K562 (cell line): Measurements from ENCODE around the gene PLXDC1. TPM values are rescaled to one million over a fixed set of nuclear protein-coding genes. Genes with fewer than 3 reads are reported as not detected.

Experiments
- ATAC-seq: fragments of 200-7000 bp; cut with Tn5 transposase; 3 replicates; pipeline ENCODE4 v1.9.1; 2020; ENCODE audit warnings: moderate library complexity
- BruUV-seq: library from RNA; stranded (reverse); fragments of 400-500 nt; replicated peaks from 2 replicates; lab custom pipeline; 2021; lab: Mats Ljungman, UMichigan
- CTCF ChIA-PET: fragments of 300-600 bp; formaldehyde crosslinking; extraction: SDS; loops from one replicate; lab custom pipeline; 2021; ENCODE audit warnings: low intra/inter-chr PET ratio; lab: Yijun Ruan, JAX
- POLR2A ChIA-PET: fragments of 300-600, 350-650 bp; sonication (Branson Sonifier 250); formaldehyde crosslinking; extraction: SDS; loops from one replicate; lab custom pipeline; 2021; ENCODE audit warnings: antibody characterized with exemption, inconsistent platforms; lab: Yijun Ruan, JAX
- DNase-seq, 4 experiments: peaks; one replicate each; pipeline versions ENCODE4 v3.0.0 to v3.0.0-alpha.2; 2011 to 2018; ENCODE audit warnings: low spot score in 3 of 4, mixed read lengths in 3 of 4; ENCODE audit errors: extremely low read depth in 1 of 4
- FAIRE-seq: peaks from 2 replicates; lab custom pipeline; 2011; peaks lifted over from hg19 to GRCh38; lab: Jason Lieb, UNC
- H2AFZ ChIP-seq: 2 replicates; pipeline ENCODE4 v1.6.0; 2011; ENCODE audit warnings: low read depth, low read length, control low read depth, inconsistent platforms
- H3K27ac ChIP-seq: fragments of 200-600 bp; 3 replicates; pipeline ENCODE4 v1.8.0; 2011; ENCODE audit warnings: low read depth, mild to moderate bottlenecking, control low read depth, inconsistent platforms, low read length, moderate library complexity, mixed read lengths; ENCODE audit errors: extremely low read depth
- H3K27me3 ChIP-seq, 2 experiments: fragments of 300-600 bp in 1 of 2; 2 replicates in 1 of 2; 3 replicates in 1 of 2; pipeline versions ENCODE4 v1.6.0 to v1.8.0; 2011; ENCODE audit warnings: inconsistent platforms in 2 of 2, low read length in 2 of 2, mild to moderate bottlenecking in 1 of 2, mixed read lengths in 1 of 2, moderate library complexity in 1 of 2; ENCODE audit not compliant: control insufficient read depth in 2 of 2, insufficient read depth in 2 of 2
- H3K36me3 ChIP-seq: fragments of 300-600 bp; 3 replicates; pipeline ENCODE4 v1.8.0; 2011; ENCODE audit warnings: mild to moderate bottlenecking, low read length, inconsistent platforms; ENCODE audit not compliant: control insufficient read depth, insufficient read depth
- H3K4me1 ChIP-seq, 2 experiments: fragments of 200-600 bp in 1 of 2; replicated peaks in 1 of 2; 2 replicates in 1 of 2; 3 replicates in 1 of 2; pipeline versions ENCODE4 v1.5.1 to v1.8.0; 2011; ENCODE audit warnings: inconsistent platforms in 2 of 2, low read length in 2 of 2, mild to moderate bottlenecking in 1 of 2, mixed read lengths in 1 of 2, moderate library complexity in 1 of 2; ENCODE audit not compliant: control insufficient read depth in 2 of 2, insufficient read depth in 2 of 2
- H3K4me2 ChIP-seq: 2 replicates; pipeline ENCODE4 v1.6.1; 2011; ENCODE audit warnings: low read length, control low read depth, inconsistent platforms, mixed read lengths; ENCODE audit not compliant: insufficient read depth
- H3K4me3 ChIP-seq: fragments of 200-600 bp; sonication (generic), shearing (Covaris generic); 2 replicates; pipeline ENCODE4 v1.5.1; 2016; ENCODE audit warnings: control low read depth, inconsistent platforms
- H3K79me2 ChIP-seq: fragments of 200-600 bp; 3 replicates; pipeline ENCODE4 v1.8.0; 2011; ENCODE audit warnings: low read length, inconsistent platforms; ENCODE audit not compliant: control insufficient read depth, insufficient read depth
- H3K9ac ChIP-seq, 2 experiments: 2 replicates each; pipeline versions ENCODE4 v1.6.0 to v1.6.1; 2011; ENCODE audit warnings: low read depth in 2 of 2, low read length in 2 of 2, control low read depth in 1 of 2, inconsistent platforms in 1 of 2, mild to moderate bottlenecking in 1 of 2, mixed read lengths in 1 of 2; ENCODE audit not compliant: insufficient read depth in 1 of 2
- H3K9me1 ChIP-seq: one replicate; pipeline ENCODE4 v1.6.0; 2011; ENCODE audit warnings: inconsistent platforms, mild to moderate bottlenecking, low read length, moderate library complexity; ENCODE audit not compliant: control insufficient read depth, insufficient read depth
- H3K9me3 ChIP-seq: replicated peaks from 2 replicates; pipeline ENCODE4 v1.5.1; 2011; ENCODE audit warnings: low read depth, low read length, inconsistent platforms; ENCODE audit not compliant: control insufficient read depth, insufficient read depth
- H4K20me1 ChIP-seq: replicated peaks from 2 replicates; pipeline ENCODE4 v1.6.1; 2011; ENCODE audit warnings: low read length, inconsistent platforms, mixed read lengths; ENCODE audit not compliant: control insufficient read depth, insufficient read depth
- CHCHD3 ChIP-seq: fragments of 250-450 bp; sonication (Bioruptor Pico); IDR thresholded peaks from 2 replicates; pipeline ENCODE4 v2.1.2; 2022; ENCODE audit warnings: mild to moderate bottlenecking
- ILF3 ChIP-seq: fragments of 450-650 bp; IDR thresholded peaks from 2 replicates; pipeline ENCODE4 v1.6.1; 2018; ENCODE audit warnings: antibody characterized with exemption, mild to moderate bottlenecking, moderate library complexity, borderline replicate concordance
- KAT2B ChIP-seq: IDR thresholded peaks from one replicate; pipeline ENCODE4 v1.6.1; 2012; ENCODE audit warnings: low read depth, mild to moderate bottlenecking, control low read depth, inconsistent platforms, low read length, moderate library complexity
- MTA3 ChIP-seq: fragments of 450-650 bp; formaldehyde crosslinking; IDR thresholded peaks from 2 replicates; pipeline ENCODE4 v1.6.1; 2017; ENCODE audit warnings: mild to moderate bottlenecking, borderline replicate concordance
- NFIC ChIP-seq: fragments of 450-650 bp; IDR thresholded peaks from 2 replicates; pipeline ENCODE4 v1.6.1; 2017; ENCODE audit warnings: mild to moderate bottlenecking, inconsistent platforms
- NRF1 ChIP-seq, 2 experiments: fragments of 450-650 bp; IDR thresholded peaks in 1 of 2; conservative IDR thresholded peaks in 1 of 2; 2 replicates each; pipeline ENCODE4 v1.6.1; 2014; ENCODE audit warnings: mild to moderate bottlenecking in 2 of 2
- POLR2AphosphoS5 ChIP-seq: IDR thresholded peaks from 2 replicates; pipeline ENCODE4 v1.6.1; 2011; ENCODE audit warnings: mild to moderate bottlenecking, low read depth, low read length, moderate library complexity; ENCODE audit not compliant: control insufficient read depth, insufficient read depth
- POLR2G ChIP-seq: fragments of 200-400 bp; formaldehyde crosslinking; IDR thresholded peaks from 2 replicates; pipeline ENCODE4 v1.6.1; 2017; ENCODE audit warnings: low read depth, mild to moderate bottlenecking, antibody characterized with exemption, low read length, moderate library complexity
- ZBTB33 ChIP-seq: sonication (generic); formaldehyde crosslinking; IDR thresholded peaks from 2 replicates; pipeline ENCODE4 v1.8.1; 2023; ENCODE audit warnings: mild to moderate bottlenecking, missing genetic modification reagents
- ZNF431 ChIP-seq: sonication (generic); formaldehyde crosslinking; IDR thresholded peaks from 2 replicates; pipeline ENCODE4 v1.8.0; 2022; ENCODE audit warnings: mild to moderate bottlenecking, missing genetic modification reagents
- WGBS: fragments of 100-300 bp; shearing (Covaris generic); methylation state at CpG from one replicate; pipeline ENCODE4 v1.1.6; 2016; ENCODE audit warnings: low coverage, mixed read lengths; ENCODE audit not compliant: insufficient coverage; ENCODE audit errors: missing lambda C conversion rate; 5-methylcytosine and 5-hydroxymethylcytosine counted together
- in situ Hi-C: fragments of 300-500 bp; cut with MboI; formaldehyde crosslinking; loops from 4 replicates; pipeline ENCODE4 v1.15.0; 2018; ENCODE audit warnings: inconsistent platforms, mixed read lengths
- intact Hi-C: fragments of 100-400 bp; cut with micrococcal nuclease; formaldehyde crosslinking; loops from 2 replicates; pipeline ENCODE4 v1.14.2; 2022
- polyA plus RNA-seq, 8 experiments: library from polyadenylated mRNA; depleted of rRNA in 4 of 8; stranded (reverse) in 5 of 8; unstranded in 3 of 8; fragments of >200 nt; fragmentation: Nextera tagmentation in 2 of 8; fragmentation: Illumina TruSeq in 1 of 8; extraction: Ambion mirVana in 2 of 8; extraction: Trizol in 1 of 8; gene quantifications; 2 replicates each; pipeline versions ENCODE4 v1.2.1 to v1.2.3, GENCODE V29; 2011 to 2014; ENCODE audit warnings: inconsistent platforms in 1 of 8, missing spikeins in 1 of 8
- total RNA-seq, 7 experiments: library from RNA; depleted of rRNA in 6 of 7; stranded (reverse); fragments of >200 nt in 6 of 7; fragmentation: Illumina TruSeq in 2 of 7; extraction: Trizol in 2 of 7; gene quantifications; 2 replicates each; pipeline versions ENCODE4 v1.2.1 to v1.2.3, GENCODE V29; 2011 to 2021; ENCODE audit warnings: low replicate concordance in 1 of 7
- TF ChIP-seq, protein P1 (sequence below): fragments of 200-800 bp; sonication (Bioruptor generic); IDR thresholded peaks from 2 replicates; pipeline ENCODE4 v1.6.1; 2016; ENCODE audit warnings: missing genetic modification characterization, missing compliant biosample characterization

PLXDC1 gene
- total and polyA plus RNA-seq, 9 of the 15 experiments (the other 6 are each of a cell fraction or from before 2014, with no cell fraction given), result not detected

- no peak for TF ChIP-seq CHCHD3 (CRISPR knock-in tag)
Observed at GRCh38 chr17:39027455-39028035, 123.9 kb downstream of the PLXDC1 start (continued).

DNA sequence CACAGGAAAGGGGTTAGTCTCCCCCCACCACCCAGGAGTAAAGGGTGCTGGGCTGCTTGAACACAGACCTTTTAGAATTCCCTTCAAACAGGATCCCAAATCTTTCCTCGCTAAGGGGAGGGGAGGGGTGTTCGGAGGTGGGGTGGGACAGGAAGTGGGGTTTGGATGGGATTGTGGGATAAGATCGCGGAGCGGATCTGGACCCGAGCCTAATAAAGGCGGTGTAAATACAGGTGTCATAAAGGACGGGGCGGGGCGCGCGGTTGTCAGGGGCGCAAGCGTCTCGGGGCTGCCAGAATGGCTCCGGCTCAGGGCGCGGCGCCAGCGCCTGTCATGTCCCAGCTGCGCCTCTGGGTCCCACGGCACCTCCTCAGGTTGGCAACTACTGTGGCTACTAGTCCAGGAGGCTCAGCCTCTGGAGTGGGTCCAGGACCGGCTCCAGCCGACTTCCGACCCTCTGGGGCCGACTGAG lies 124.4 kb downstream of the PLXDC1 start:
- H3K9ac ChIP-seq, result peak overlapping the region in 1 of 2 experiments; percentile 69; a peak in 2 of 4 replicates
- H3K79me2 ChIP-seq, result no peaks in the 10 kb centered on the region
- peak overlapping the region; percentile 18; the same call in 1 of the 2 replicates for H3K4me2 ChIP-seq
- BruUV-seq, result no TSS peak
- no peak overlapping the region for H3K4me3 ChIP-seq
- FAIRE-seq (no peak), ATAC-seq (peak; percentile 74), DNase-seq (peak in 3 of 4 experiments; percentile 20 to 35 (median 25))
- no peaks in the 10 kb centered on the region for H3K9me1 ChIP-seq
- H3K36me3 ChIP-seq, result no peaks in the 10 kb centered on the region
- intact Hi-C loops (no loop called here), in situ Hi-C loops (no loop called here)
- H3K27ac ChIP-seq, result no peak overlapping the region
- peaks cover 3 to 9% of the 10 kb centered on the region in 2 experiments; a peak in 4 of 5 replicates for H3K4me1 ChIP-seq
- CTCF ChIA-PET, result no interaction called here
- POLR2A ChIA-PET, result interaction anchor here (1.3 to 3.2 kb wide), 3 partner anchors 8 to 12 kb away, joined by 6 to 16 read pairs (median 10); no protein-coding TSS in a partner anchor
- H2AFZ ChIP-seq, result peak overlapping the region; percentile 59; the same call in 1 of the 2 replicates
- H4K20me1 ChIP-seq, result no peaks in the 10 kb centered on the region
- H3K9me3 ChIP-seq, result no peaks in the 10 kb centered on the region
- 59% methylated on average over 13 of the region's 26 CpGs for WGBS
- no peaks in the 10 kb centered on the region for H3K27me3 ChIP-seq
- TF ChIP-seq ILF3 (no peak), ZNF431 (CRISPR knock-in tag) (no peak), POLR2G (0 out of 2 replicates have a peak, but pooled peaks have one; percentile 15), ZBTB33 (CRISPR knock-in tag) (0 out of 2 replicates have a peak, but pooled peaks have one; percentile 50), MTA3 (no peak), KAT2B (no peak), NRF1 (conservative IDR thresholded peaks at IDR 0.05 in 1 of 2, IDR thresholded peaks at IDR 0.05 in 1 of 2) (peak; percentile 26; a peak in 1 of 4 replicates), POLR2AphosphoS5 (no peak), NFIC (peak; percentile 49)
- TF ChIP-seq, protein P1, sequence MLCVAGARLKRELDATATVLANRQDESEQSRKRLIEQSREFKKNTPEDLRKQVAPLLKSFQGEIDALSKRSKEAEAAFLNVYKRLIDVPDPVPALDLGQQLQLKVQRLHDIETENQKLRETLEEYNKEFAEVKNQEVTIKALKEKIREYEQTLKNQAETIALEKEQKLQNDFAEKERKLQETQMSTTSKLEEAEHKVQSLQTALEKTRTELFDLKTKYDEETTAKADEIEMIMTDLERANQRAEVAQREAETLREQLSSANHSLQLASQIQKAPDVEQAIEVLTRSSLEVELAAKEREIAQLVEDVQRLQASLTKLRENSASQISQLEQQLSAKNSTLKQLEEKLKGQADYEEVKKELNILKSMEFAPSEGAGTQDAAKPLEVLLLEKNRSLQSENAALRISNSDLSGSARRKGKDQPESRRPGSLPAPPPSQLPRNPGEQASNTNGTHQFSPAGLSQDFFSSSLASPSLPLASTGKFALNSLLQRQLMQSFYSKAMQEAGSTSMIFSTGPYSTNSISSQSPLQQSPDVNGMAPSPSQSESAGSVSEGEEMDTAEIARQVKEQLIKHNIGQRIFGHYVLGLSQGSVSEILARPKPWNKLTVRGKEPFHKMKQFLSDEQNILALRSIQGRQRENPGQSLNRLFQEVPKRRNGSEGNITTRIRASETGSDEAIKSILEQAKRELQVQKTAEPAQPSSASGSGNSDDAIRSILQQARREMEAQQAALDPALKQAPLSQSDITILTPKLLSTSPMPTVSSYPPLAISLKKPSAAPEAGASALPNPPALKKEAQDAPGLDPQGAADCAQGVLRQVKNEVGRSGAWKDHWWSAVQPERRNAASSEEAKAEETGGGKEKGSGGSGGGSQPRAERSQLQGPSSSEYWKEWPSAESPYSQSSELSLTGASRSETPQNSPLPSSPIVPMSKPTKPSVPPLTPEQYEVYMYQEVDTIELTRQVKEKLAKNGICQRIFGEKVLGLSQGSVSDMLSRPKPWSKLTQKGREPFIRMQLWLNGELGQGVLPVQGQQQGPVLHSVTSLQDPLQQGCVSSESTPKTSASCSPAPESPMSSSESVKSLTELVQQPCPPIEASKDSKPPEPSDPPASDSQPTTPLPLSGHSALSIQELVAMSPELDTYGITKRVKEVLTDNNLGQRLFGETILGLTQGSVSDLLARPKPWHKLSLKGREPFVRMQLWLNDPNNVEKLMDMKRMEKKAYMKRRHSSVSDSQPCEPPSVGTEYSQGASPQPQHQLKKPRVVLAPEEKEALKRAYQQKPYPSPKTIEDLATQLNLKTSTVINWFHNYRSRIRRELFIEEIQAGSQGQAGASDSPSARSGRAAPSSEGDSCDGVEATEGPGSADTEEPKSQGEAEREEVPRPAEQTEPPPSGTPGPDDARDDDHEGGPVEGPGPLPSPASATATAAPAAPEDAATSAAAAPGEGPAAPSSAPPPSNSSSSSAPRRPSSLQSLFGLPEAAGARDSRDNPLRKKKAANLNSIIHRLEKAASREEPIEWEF, result no peak
